OCI-M1 (cell line): Measurements from ENCODE around the gene VCL.
A peak's percentile ranks its signal among the peaks of the same experiment; 100 is the strongest.

Experiments used
- DNase-seq: peaks from one replicate; lab custom pipeline; 2025; lab: John Stamatoyannopoulos, UW

The VCL gene

GRCh38 chr10:74076961-74077360 lies 79.0 kb downstream of the VCL start:
- no peak for DNase-seq

GRCh38 chr10:74077416-74077815 lies 79.5 kb downstream of the VCL start:
- DNase-seq: no peak

GRCh38 chr10:74078037-74078436 lies 80.1 kb downstream of the VCL start:
- DNase-seq: peak; percentile 19

GRCh38 chr10:74079028-74079935 lies 81.4 kb downstream of the VCL start:
- peak; percentile 25 for DNase-seq

- DNase-seq: peak; percentile 52
These were observed 82.1 kb downstream of the VCL start for GRCh38 chr10:74079936-74080590.

- DNase-seq: peak; percentile 76
These were observed 83.4 kb downstream of the VCL start for GRCh38 chr10:74081192-74081803.

GRCh38 chr10:74081941-74082718 lies 84.2 kb downstream of the VCL start:
- no peak for DNase-seq

- DNase-seq: no peak
These were observed 85.4 kb downstream of the VCL start for GRCh38 chr10:74083304-74083703.

- DNase-seq: no peak
These were observed 87.0 kb downstream of the VCL start for GRCh38 chr10:74084955-74085354.

GRCh38 chr10:74086317-74086716 lies 88.4 kb downstream of the VCL start:
- DNase-seq: no peak

- no peak for DNase-seq
These were observed 90.8 kb downstream of the VCL start for GRCh38 chr10:74088722-74089121.

- DNase-seq: no peak
These were observed 94.5 kb downstream of the VCL start for GRCh38 chr10:74092372-74092771.

GRCh38 chr10:74093530-74094164 lies 95.7 kb downstream of the VCL start:
- no peak for DNase-seq

- DNase-seq: no peak
These were observed 96.3 kb downstream of the VCL start for GRCh38 chr10:74094231-74094630.

- peak; percentile 23 for DNase-seq
These were observed 98.9 kb downstream of the VCL start for GRCh38 chr10:74096777-74097176.

GRCh38 chr10:74097776-74098175 lies 99.9 kb downstream of the VCL start:
- DNase-seq: no peak

GRCh38 chr10:74099420-74099819 lies 101.5 kb downstream of the VCL start:
- DNase-seq: no peak

GRCh38 chr10:74099836-74100235 lies 101.9 kb downstream of the VCL start:
- DNase-seq: no peak

GRCh38 chr10:74103560-74104258 lies 105.8 kb downstream of the VCL start:
- peak; percentile 58 for DNase-seq

GRCh38 chr10:74104480-74104879 lies 106.6 kb downstream of the VCL start:
- no peak for DNase-seq

GRCh38 chr10:74104996-74105395 lies 107.1 kb downstream of the VCL start:
- no peak for DNase-seq
